Skeletal muscle satellite cell (primary cell): ENCODE data around the gene UBR1. TPM values are rescaled to one million over a fixed set of nuclear protein-coding genes. Genes with fewer than 3 reads are reported as not detected.
A peak's percentile ranks its signal among the peaks of the same experiment; 100 is the strongest.

Experiments used
- H3K27me3 ChIP-seq: 2 replicates; pipeline ENCODE4 v1.7.0; 2013; ENCODE audit warnings: low read length; ENCODE audit not compliant: control insufficient read depth, insufficient read depth
- H3K36me3 ChIP-seq: 2 replicates; pipeline ENCODE4 v1.7.0; 2013; ENCODE audit warnings: mild to moderate bottlenecking, control low read depth, low read length; ENCODE audit not compliant: insufficient read depth
- H3K4me1 ChIP-seq: 2 replicates; pipeline ENCODE4 v1.7.0; 2013; ENCODE audit warnings: low read length; ENCODE audit not compliant: control insufficient read depth, insufficient read depth
- H3K4me2 ChIP-seq: 2 replicates; pipeline ENCODE4 v1.7.0; 2013; ENCODE audit warnings: mild to moderate bottlenecking, low read length
- H3K4me3 ChIP-seq: 2 replicates; pipeline ENCODE4 v1.7.0; 2013; ENCODE audit warnings: low read length
- H3K9ac ChIP-seq: 2 replicates; pipeline ENCODE4 v1.7.0; 2013; ENCODE audit warnings: mild to moderate bottlenecking, low read depth, low read length, moderate library complexity
- H3K9me3 ChIP-seq: replicated peaks from 2 replicates; pipeline ENCODE4 v1.7.0; 2013; ENCODE audit warnings: mild to moderate bottlenecking, control low read depth, low read length
- total RNA-seq: library from RNA; depleted of rRNA; stranded (reverse); fragments of >200 nt; gene quantifications from 2 replicates; pipeline ENCODE4 v1.2.3, GENCODE V29; 2012; rRNA removed

Gene UBR1
- total RNA-seq: 26.9 and 30.6 TPM in 2 replicates

- peaks cover 10% of the 10 kb centered on the region for H3K4me1 ChIP-seq
- H3K27me3 ChIP-seq: no peaks in the 10 kb centered on the region
- peak within 1 kb of the TSS; percentile 83 for H3K4me3 ChIP-seq
- no peaks in the 10 kb centered on the region for H3K9me3 ChIP-seq
- peaks cover 8% of the 10 kb centered on the region for H3K36me3 ChIP-seq
- peak within 1 kb of the TSS; percentile 92 for H3K9ac ChIP-seq
- peak within 1 kb of the TSS; percentile 91 for H3K4me2 ChIP-seq
These were observed at the start of gene UBR1 for GRCh38 chr15:43105778-43106485. Gene UBR1, minus strand, starts transcription at chr15:43106038. Its CDS starts 16 bp downstream, at chr15:43106022.

- no peak overlapping the region for H3K4me3 ChIP-seq
- no peak overlapping the region for H3K9ac ChIP-seq
- no peaks in the 10 kb centered on the region for H3K9me3 ChIP-seq
- no peaks in the 10 kb centered on the region for H3K27me3 ChIP-seq
- peaks cover 9% of the 10 kb centered on the region for H3K4me1 ChIP-seq
- no peak overlapping the region for H3K4me2 ChIP-seq
- H3K36me3 ChIP-seq: peaks cover 13% of the 10 kb centered on the region
These were observed 47.4 kb upstream of the UBR1 start for GRCh38 chr15:43153269-43153668.

GRCh38 chr15:43151688-43152087, 45.9 kb upstream of the UBR1 start:
- Histone ChIP-seq H3K9me3 (no peaks in the 10 kb centered on the region), H3K27me3 (no peaks in the 10 kb centered on the region), H3K4me2 (no peak overlapping the region), H3K9ac (no peak overlapping the region), H3K36me3 (peaks cover 13% of the 10 kb centered on the region), H3K4me1 (peaks cover 9% of the 10 kb centered on the region), H3K4me3 (no peak overlapping the region)

GRCh38 chr15:43150191-43150929, 44.5 kb upstream of the UBR1 start:
- H3K9ac ChIP-seq: no peak overlapping the region
- no peaks in the 10 kb centered on the region for H3K27me3 ChIP-seq
- H3K9me3 ChIP-seq: no peaks in the 10 kb centered on the region
- no peak overlapping the region for H3K4me2 ChIP-seq
- H3K4me3 ChIP-seq: no peak overlapping the region
- H3K4me1 ChIP-seq: peaks cover 9% of the 10 kb centered on the region
- H3K36me3 ChIP-seq: peaks cover 13% of the 10 kb centered on the region

DNA sequence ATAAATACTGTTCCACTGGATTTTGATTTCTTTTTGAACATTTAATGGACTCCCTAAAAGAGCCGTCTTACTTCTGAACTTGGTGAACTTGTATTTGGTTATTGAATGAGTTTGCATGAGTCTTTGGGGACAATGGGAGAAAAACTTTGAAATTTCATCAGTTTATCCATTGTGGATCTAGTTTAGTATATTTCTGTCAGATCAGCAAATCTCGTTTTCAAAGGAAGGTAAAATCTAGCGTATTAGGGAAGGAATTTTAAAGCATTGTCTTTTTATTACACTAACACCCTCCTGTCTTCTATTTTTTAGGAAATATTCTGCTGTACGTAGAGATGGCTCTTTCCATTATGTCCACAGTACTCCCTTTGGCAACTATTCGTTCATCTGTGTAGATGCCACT, 40.3 kb upstream of the UBR1 start:
- Histone ChIP-seq H3K4me2 (no peak overlapping the region), H3K9me3 (no peaks in the 10 kb centered on the region), H3K4me3 (no peak overlapping the region), H3K9ac (no peak overlapping the region), H3K27me3 (no peaks in the 10 kb centered on the region), H3K36me3 (peaks cover 4% of the 10 kb centered on the region), H3K4me1 (peaks cover 9% of the 10 kb centered on the region)

- Histone ChIP-seq H3K4me2 (no peak overlapping the region), H3K4me1 (no peaks in the 10 kb centered on the region), H3K36me3 (peaks cover 16% of the 10 kb centered on the region), H3K9me3 (no peaks in the 10 kb centered on the region), H3K27me3 (no peaks in the 10 kb centered on the region), H3K4me3 (no peak overlapping the region), H3K9ac (no peak overlapping the region)
These were observed 38.7 kb upstream of the UBR1 start for GRCh38 chr15:43144512-43144911.

DNA sequence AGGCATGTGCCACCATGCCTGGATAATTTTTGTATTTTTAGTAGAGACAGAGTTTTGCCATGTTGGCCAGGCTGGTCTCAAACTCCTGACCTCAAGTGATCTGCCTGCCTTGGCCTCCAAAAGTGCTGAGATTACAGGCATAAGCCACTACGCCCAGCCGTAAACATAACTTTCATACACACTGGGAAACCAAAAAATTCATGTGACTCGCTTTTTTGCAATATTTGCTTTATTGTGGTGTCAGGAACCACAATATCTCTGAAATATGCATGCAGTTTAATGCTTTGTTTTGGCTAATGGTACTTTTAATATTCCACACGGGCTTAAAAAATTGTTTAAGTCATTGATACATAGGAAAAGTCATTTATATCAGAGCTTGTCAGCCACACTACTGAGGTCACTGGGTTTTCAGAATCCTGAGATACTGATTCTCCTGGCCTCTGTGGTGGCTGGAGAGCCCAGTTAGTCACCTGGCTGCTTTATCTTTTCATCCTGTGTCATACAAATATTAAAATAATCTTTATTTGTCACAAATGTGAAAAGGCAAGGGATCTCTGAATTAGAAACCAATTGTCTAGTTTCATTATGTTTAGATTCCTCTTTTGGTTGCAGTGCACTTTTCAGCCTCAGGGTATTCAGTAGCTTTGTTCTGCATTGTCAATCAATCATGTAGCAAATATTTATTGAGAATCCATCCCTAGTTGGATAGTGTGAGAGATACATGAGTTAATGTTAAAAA, 37.5 kb upstream of the UBR1 start:
- Histone ChIP-seq H3K4me1 (no peaks in the 10 kb centered on the region), H3K9ac (no peak overlapping the region), H3K4me2 (no peak overlapping the region), H3K36me3 (peaks cover 16% of the 10 kb centered on the region), H3K9me3 (no peaks in the 10 kb centered on the region), H3K27me3 (no peaks in the 10 kb centered on the region), H3K4me3 (no peak overlapping the region)

DNA sequence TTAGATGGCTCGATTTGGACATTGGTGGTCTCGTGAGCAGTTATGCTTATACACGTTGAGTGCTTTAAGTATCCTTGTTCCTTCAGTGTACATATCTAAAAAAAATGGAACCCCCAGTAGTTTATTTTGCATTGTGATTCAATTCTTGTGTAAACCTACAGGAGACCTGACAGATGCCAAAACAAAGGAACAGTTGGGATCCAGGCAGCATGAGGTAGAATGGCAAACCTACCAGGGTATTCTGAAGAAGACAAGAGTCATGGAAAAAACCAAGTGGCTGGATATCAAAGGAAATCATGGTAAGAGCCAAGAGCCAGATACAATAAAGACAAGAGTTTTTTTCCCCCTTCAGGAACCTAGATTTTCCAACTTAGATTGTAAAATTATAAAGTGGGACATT, 29.5 kb upstream of the UBR1 start:
- Histone ChIP-seq H3K9ac (no peak overlapping the region), H3K9me3 (no peaks in the 10 kb centered on the region), H3K36me3 (peaks cover 19% of the 10 kb centered on the region), H3K4me3 (no peak overlapping the region), H3K27me3 (no peaks in the 10 kb centered on the region), H3K4me1 (peaks cover 13% of the 10 kb centered on the region), H3K4me2 (no peak overlapping the region)

GRCh38 chr15:43134157-43134635, 28.4 kb upstream of the UBR1 start:
- H3K4me1 ChIP-seq: peaks cover 13% of the 10 kb centered on the region
- peak overlapping the region; percentile 89 for H3K4me3 ChIP-seq
- peak overlapping the region; percentile 84 for H3K9ac ChIP-seq
- H3K27me3 ChIP-seq: no peaks in the 10 kb centered on the region
- no peaks in the 10 kb centered on the region for H3K9me3 ChIP-seq
- peak overlapping the region; percentile 99 for H3K4me2 ChIP-seq
- H3K36me3 ChIP-seq: peaks cover 11% of the 10 kb centered on the region

- Histone ChIP-seq H3K4me1 (peaks cover 13% of the 10 kb centered on the region), H3K4me3 (peak within 1 kb of the TSS; percentile 89), H3K27me3 (no peaks in the 10 kb centered on the region), H3K9me3 (no peaks in the 10 kb centered on the region), H3K9ac (peak within 1 kb of the TSS; percentile 84), H3K4me2 (peak within 1 kb of the TSS; percentile 99), H3K36me3 (peaks cover 10% of the 10 kb centered on the region)
These were observed 27.8 kb upstream of the UBR1 start, which contains the start of gene TMEM62 for GRCh38 chr15:43133430-43134156. Gene TMEM62, plus strand, starts transcription at chr15:43133586. Its CDS starts 217 bp downstream, at chr15:43133803.
